ENCODE measurements around the gene OAS3.

The OAS3 gene

DNA sequence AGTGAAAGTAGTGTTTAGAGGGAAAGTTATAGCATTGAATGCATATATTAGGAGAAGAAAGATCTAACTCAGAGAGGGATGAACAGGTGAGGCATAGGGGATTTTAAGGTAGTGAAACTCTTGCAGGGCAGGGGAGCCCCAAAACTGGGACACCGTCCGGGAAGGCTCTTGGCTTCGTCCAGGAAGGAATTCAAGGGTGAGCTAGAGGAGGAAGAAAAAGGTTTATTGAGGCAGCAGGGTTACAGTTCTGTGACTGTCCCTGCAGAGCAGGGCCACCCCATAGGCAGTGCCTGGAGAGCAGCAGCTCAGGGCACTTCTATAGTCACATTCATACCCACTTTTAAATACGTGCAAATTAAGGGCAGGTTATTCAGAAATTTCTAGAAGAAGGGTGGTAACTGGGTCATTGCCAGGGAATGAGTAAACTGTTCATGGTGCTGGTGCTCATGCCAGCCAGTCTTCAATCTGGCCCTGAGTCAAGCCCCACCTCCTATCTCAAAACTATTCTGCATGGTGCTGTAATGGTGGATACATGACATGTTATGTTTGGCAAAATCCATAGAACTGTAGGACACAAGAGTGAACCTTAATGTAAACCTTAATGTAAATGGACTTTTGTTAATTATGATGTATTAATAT, 32.7 kb upstream of the OAS3 start:
- H3K4me3 ChIP-seq (ENCODE audit: low read depth, low read length), result no peak overlapping the region
- no peak overlapping the region for H2AK5ac ChIP-seq (ENCODE audit: low read length)
- no peak overlapping the region for H3K23ac ChIP-seq (ENCODE audit: low read length)
- no peak overlapping the region for H2AFZ ChIP-seq (ENCODE audit: insufficient read depth, low read length, poor library complexity)
- no peaks in the 10 kb centered on the region for H3K9me3 ChIP-seq (ENCODE audit: insufficient read depth, low read depth, low read length)
- H3K79me1 ChIP-seq (ENCODE audit: low read length), result no peaks in the 10 kb centered on the region
- H3K14ac ChIP-seq (ENCODE audit: low read length), result no peak overlapping the region
- DNase-seq, result no peak
- no peak overlapping the region for H3K27ac ChIP-seq (ENCODE audit: low read depth, low read length)
- H3K4me2 ChIP-seq (ENCODE audit: low read length), result no peak overlapping the region
- no peak overlapping the region for H3K9ac ChIP-seq (ENCODE audit: low read length)
- H4K8ac ChIP-seq (ENCODE audit: low read depth, low read length), result no peak overlapping the region
- no peak overlapping the region for H2BK12ac ChIP-seq (ENCODE audit: low read length)
- H2BK5ac ChIP-seq (ENCODE audit: low read depth, low read length, poor library complexity), result no peak overlapping the region
- H3K18ac ChIP-seq (ENCODE audit: low read length), result no peak overlapping the region
- no peak overlapping the region for H2BK120ac ChIP-seq (ENCODE audit: insufficient read depth, low read length, poor library complexity)
- H3K36me3 ChIP-seq (ENCODE audit: control insufficient read depth in 1 of 2, insufficient read depth in 2 of 2, low read length in 2 of 2), result no peaks in the 10 kb centered on the region
- H4K91ac ChIP-seq (ENCODE audit: low read depth, low read length), result no peak overlapping the region
- H3K79me2 ChIP-seq (ENCODE audit: control insufficient read depth, insufficient read depth, low read length, poor library complexity), result no peaks in the 10 kb centered on the region
- no peak overlapping the region for H4K12ac ChIP-seq (ENCODE audit: low read depth, low read length)
- no peak overlapping the region for H3K4ac ChIP-seq (ENCODE audit: low read depth, low read length)
- H3K27me3 ChIP-seq (ENCODE audit: insufficient read depth, low read length), result no peaks in the 10 kb centered on the region
- no CpG with 5 or more reads among the region's 4 CpGs for WGBS (ENCODE audit: extremely low coverage, insufficient coverage, insufficient read length)
- peaks cover 0 to 3% of the 10 kb centered on the region in 2 experiments for H3K4me1 ChIP-seq (ENCODE audit: control insufficient read depth in 1 of 2, insufficient read depth in 2 of 2, low read length in 2 of 2)

- no peaks in the 10 kb centered on the region for H3K79me2 ChIP-seq (ENCODE audit: control insufficient read depth, insufficient read depth, low read length, poor library complexity)
- H3K36me3 ChIP-seq (ENCODE audit: control insufficient read depth in 1 of 2, insufficient read depth in 2 of 2, low read length in 2 of 2), result no peaks in the 10 kb centered on the region
- H3K4ac ChIP-seq (ENCODE audit: low read depth, low read length), result no peak within 1 kb of the TSS
- H2BK120ac ChIP-seq (ENCODE audit: insufficient read depth, low read length, poor library complexity), result no peak within 1 kb of the TSS
- no CpG with 5 or more reads among the region's 4 CpGs for WGBS (ENCODE audit: extremely low coverage, insufficient coverage, insufficient read length)
- H3K9ac ChIP-seq (ENCODE audit: low read length), result no peak within 1 kb of the TSS
- no peak within 1 kb of the TSS for H3K4me3 ChIP-seq (ENCODE audit: low read depth, low read length)
- H2AFZ ChIP-seq (ENCODE audit: insufficient read depth, low read length, poor library complexity), result no peak within 1 kb of the TSS
- H2BK5ac ChIP-seq (ENCODE audit: low read depth, low read length, poor library complexity), result no peak within 1 kb of the TSS
- no peak within 1 kb of the TSS for H2AK5ac ChIP-seq (ENCODE audit: low read length)
- H4K91ac ChIP-seq (ENCODE audit: low read depth, low read length), result no peak within 1 kb of the TSS
- H3K9me3 ChIP-seq (ENCODE audit: insufficient read depth, low read depth, low read length), result peaks cover 2% of the 10 kb centered on the region
- H4K8ac ChIP-seq (ENCODE audit: low read depth, low read length), result no peak within 1 kb of the TSS
- peaks cover 0 to 3% of the 10 kb centered on the region in 2 experiments for H3K4me1 ChIP-seq (ENCODE audit: control insufficient read depth in 1 of 2, insufficient read depth in 2 of 2, low read length in 2 of 2)
- H3K18ac ChIP-seq (ENCODE audit: low read length), result no peak within 1 kb of the TSS
- DNase-seq, result peak; percentile 30 to 53
- H3K4me2 ChIP-seq (ENCODE audit: low read length), result peak within 1 kb of the TSS; percentile 33
- no peak within 1 kb of the TSS for H2BK12ac ChIP-seq (ENCODE audit: low read length)
- no peak within 1 kb of the TSS for H3K27ac ChIP-seq (ENCODE audit: low read depth, low read length)
- H3K23ac ChIP-seq (ENCODE audit: low read length), result no peak within 1 kb of the TSS
- H3K79me1 ChIP-seq (ENCODE audit: low read length), result no peaks in the 10 kb centered on the region
- H3K27me3 ChIP-seq (ENCODE audit: insufficient read depth, low read length), result no peaks in the 10 kb centered on the region
- no peak within 1 kb of the TSS for H4K12ac ChIP-seq (ENCODE audit: low read depth, low read length)
- H3K14ac ChIP-seq (ENCODE audit: low read length), result no peak within 1 kb of the TSS
Measured at GRCh38 chr12:112906712-112907414, 31.4 kb upstream of the OAS3 start, which contains the start of gene OAS1. Gene OAS1 (plus strand): TSS chr12:112906962. CDS start chr12:112907040, 78 bp downstream.

DNA sequence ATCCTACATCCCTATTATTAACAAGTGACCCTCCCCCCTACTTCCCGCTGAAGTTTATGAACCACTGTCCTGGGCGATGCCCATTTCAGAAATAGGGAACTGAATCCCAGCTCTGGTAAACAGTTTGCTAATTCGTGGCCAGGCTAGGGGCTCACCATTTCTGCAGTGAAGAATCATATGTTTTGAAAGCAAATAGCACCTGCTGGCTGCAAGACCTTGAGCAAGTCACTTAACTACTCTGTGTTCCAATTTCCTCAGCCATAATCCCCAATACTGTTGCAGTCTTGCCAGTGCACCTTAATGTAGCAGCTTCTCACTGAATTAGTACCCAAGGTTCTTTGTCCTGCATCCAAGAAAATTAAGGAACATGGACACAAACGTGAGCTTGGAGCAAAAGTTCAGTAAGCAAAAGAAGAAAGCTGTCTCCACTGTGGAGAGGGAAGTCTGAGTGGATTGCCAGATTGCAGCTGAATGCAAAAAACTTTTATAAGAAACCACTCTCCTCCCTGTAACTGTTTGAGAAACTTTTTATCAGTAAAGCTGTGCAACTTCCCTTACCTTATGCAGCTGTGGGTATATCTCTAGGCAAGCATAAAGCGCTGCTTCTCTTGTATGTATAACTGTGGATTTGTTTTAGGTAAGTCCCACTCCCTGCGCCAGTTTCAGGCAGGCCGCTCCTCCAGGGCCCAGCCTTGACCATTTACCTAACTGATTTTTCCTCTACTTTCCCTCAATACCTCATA, 30.7 kb upstream of the OAS3 start:
- no peaks in the 10 kb centered on the region for H3K27me3 ChIP-seq (ENCODE audit: insufficient read depth, low read length)
- H3K18ac ChIP-seq (ENCODE audit: low read length), result no peak overlapping the region
- no peaks in the 10 kb centered on the region for H3K36me3 ChIP-seq (ENCODE audit: control insufficient read depth in 1 of 2, insufficient read depth in 2 of 2, low read length in 2 of 2)
- H2AFZ ChIP-seq (ENCODE audit: insufficient read depth, low read length, poor library complexity), result no peak overlapping the region
- no peaks in the 10 kb centered on the region for H3K79me1 ChIP-seq (ENCODE audit: low read length)
- no peak overlapping the region for H4K8ac ChIP-seq (ENCODE audit: low read depth, low read length)
- WGBS (ENCODE audit: extremely low coverage, insufficient coverage, insufficient read length), result no CpG with 5 or more reads among the region's 7 CpGs
- no peak overlapping the region for H2AK5ac ChIP-seq (ENCODE audit: low read length)
- H3K9ac ChIP-seq (ENCODE audit: low read length), result no peak overlapping the region
- no peak overlapping the region for H3K4me2 ChIP-seq (ENCODE audit: low read length)
- H2BK120ac ChIP-seq (ENCODE audit: insufficient read depth, low read length, poor library complexity), result no peak overlapping the region
- no peak overlapping the region for H3K14ac ChIP-seq (ENCODE audit: low read length)
- no peak overlapping the region for H2BK12ac ChIP-seq (ENCODE audit: low read length)
- H3K27ac ChIP-seq (ENCODE audit: low read depth, low read length), result no peak overlapping the region
- H3K79me2 ChIP-seq (ENCODE audit: control insufficient read depth, insufficient read depth, low read length, poor library complexity), result no peaks in the 10 kb centered on the region
- H3K4ac ChIP-seq (ENCODE audit: low read depth, low read length), result no peak overlapping the region
- no peak overlapping the region for H4K12ac ChIP-seq (ENCODE audit: low read depth, low read length)
- no peak overlapping the region for H2BK5ac ChIP-seq (ENCODE audit: low read depth, low read length, poor library complexity)
- no peak overlapping the region for H3K23ac ChIP-seq (ENCODE audit: low read length)
- H4K91ac ChIP-seq (ENCODE audit: low read depth, low read length), result no peak overlapping the region
- peaks cover 2% of the 10 kb centered on the region for H3K9me3 ChIP-seq (ENCODE audit: insufficient read depth, low read depth, low read length)
- H3K4me3 ChIP-seq (ENCODE audit: low read depth, low read length), result no peak overlapping the region
- DNase-seq, result peak in 1 of 2 donors; percentile 18
- peaks cover 0 to 3% of the 10 kb centered on the region in 2 experiments for H3K4me1 ChIP-seq (ENCODE audit: control insufficient read depth in 1 of 2, insufficient read depth in 2 of 2, low read length in 2 of 2)

DNA sequence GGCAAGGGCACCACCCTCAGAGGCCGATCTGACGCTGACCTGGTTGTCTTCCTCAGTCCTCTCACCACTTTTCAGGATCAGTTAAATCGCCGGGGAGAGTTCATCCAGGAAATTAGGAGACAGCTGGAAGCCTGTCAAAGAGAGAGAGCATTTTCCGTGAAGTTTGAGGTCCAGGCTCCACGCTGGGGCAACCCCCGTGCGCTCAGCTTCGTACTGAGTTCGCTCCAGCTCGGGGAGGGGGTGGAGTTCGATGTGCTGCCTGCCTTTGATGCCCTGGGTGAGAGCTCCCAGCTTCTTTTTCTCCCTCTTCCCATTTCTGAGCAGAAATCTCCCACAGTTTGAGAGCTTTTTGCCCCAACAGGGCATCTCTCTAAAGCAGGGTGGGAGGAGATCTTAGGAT, 29.7 kb upstream of the OAS3 start:
- H3K23ac ChIP-seq (ENCODE audit: low read length), result no peak overlapping the region
- no peak overlapping the region for H3K18ac ChIP-seq (ENCODE audit: low read length)
- no peaks in the 10 kb centered on the region for H3K79me1 ChIP-seq (ENCODE audit: low read length)
- H4K12ac ChIP-seq (ENCODE audit: low read depth, low read length), result no peak overlapping the region
- H3K27me3 ChIP-seq (ENCODE audit: insufficient read depth, low read length), result no peaks in the 10 kb centered on the region
- H3K14ac ChIP-seq (ENCODE audit: low read length), result no peak overlapping the region
- no peak overlapping the region for H4K91ac ChIP-seq (ENCODE audit: low read depth, low read length)
- no CpG with 5 or more reads among the region's 12 CpGs for WGBS (ENCODE audit: extremely low coverage, insufficient coverage, insufficient read length)
- no peak overlapping the region for H2BK12ac ChIP-seq (ENCODE audit: low read length)
- H3K4ac ChIP-seq (ENCODE audit: low read depth, low read length), result no peak overlapping the region
- H2BK120ac ChIP-seq (ENCODE audit: insufficient read depth, low read length, poor library complexity), result no peak overlapping the region
- no peak for DNase-seq
- H3K9ac ChIP-seq (ENCODE audit: low read length), result no peak overlapping the region
- no peaks in the 10 kb centered on the region for H3K79me2 ChIP-seq (ENCODE audit: control insufficient read depth, insufficient read depth, low read length, poor library complexity)
- H2AK5ac ChIP-seq (ENCODE audit: low read length), result no peak overlapping the region
- no peaks in the 10 kb centered on the region for H3K36me3 ChIP-seq (ENCODE audit: control insufficient read depth in 1 of 2, insufficient read depth in 2 of 2, low read length in 2 of 2)
- peaks cover 0 to 3% of the 10 kb centered on the region in 2 experiments for H3K4me1 ChIP-seq (ENCODE audit: control insufficient read depth in 1 of 2, insufficient read depth in 2 of 2, low read length in 2 of 2)
- H2AFZ ChIP-seq (ENCODE audit: insufficient read depth, low read length, poor library complexity), result peak overlapping the region; percentile 50
- no peak overlapping the region for H3K4me2 ChIP-seq (ENCODE audit: low read length)
- H4K8ac ChIP-seq (ENCODE audit: low read depth, low read length), result no peak overlapping the region
- no peak overlapping the region for H3K4me3 ChIP-seq (ENCODE audit: low read depth, low read length)
- H3K9me3 ChIP-seq (ENCODE audit: insufficient read depth, low read depth, low read length), result peaks cover 2% of the 10 kb centered on the region
- H3K27ac ChIP-seq (ENCODE audit: low read depth, low read length), result no peak overlapping the region
- H2BK5ac ChIP-seq (ENCODE audit: low read depth, low read length, poor library complexity), result no peak overlapping the region
